ENCODE data around the gene MGAT5B. TPM values are rescaled to one million over a fixed set of nuclear protein-coding genes. Genes with fewer than 3 reads are reported as not detected.

The MGAT5B gene
- total and polyA plus RNA-seq, 3 experiments from 2014 or later, result 0.17 to 0.46 (median 0.40) TPM

- no peak overlapping the region for H3K27ac ChIP-seq (ENCODE audit: low read depth, low read length)
- ChIA-PET CTCF (no interaction called here), POLR2A (no interaction called here)
- DNase-seq, result no peak
- H3K9me3 ChIP-seq (ENCODE audit: low read length), result no peaks in the 10 kb centered on the region
- Mint-ChIP-seq H3K9me3 (no peaks in the 10 kb centered on the region), H3K36me3 (no peaks in the 10 kb centered on the region), H3K4me3 (no peak overlapping the region), H3K4me1 (no peaks in the 10 kb centered on the region), H3K27me3 (peaks cover 14 to 40% of the 10 kb centered on the region in 2 donors), H3K27ac (no peak overlapping the region)
- no peak overlapping the region for H3K4me3 ChIP-seq (ENCODE audit: low read length)
- H3K36me3 ChIP-seq (ENCODE audit: insufficient read depth, low read length), result no peaks in the 10 kb centered on the region
- no peaks in the 10 kb centered on the region for H3K4me1 ChIP-seq (ENCODE audit: insufficient read depth, low read length)
- H3K27me3 ChIP-seq (ENCODE audit: insufficient read depth, low read length, poor library complexity, severe bottlenecking), result peaks cover 8% of the 10 kb centered on the region
Observed at GRCh38 chr17:76912421-76913164, 44.4 kb downstream of the MGAT5B start.

GRCh38 chr17:76914937-76915336 lies 46.7 kb downstream of the MGAT5B start:
- Mint-ChIP-seq H3K27ac (no peak overlapping the region), H3K36me3 (no peaks in the 10 kb centered on the region), H3K4me3 (no peak overlapping the region), H3K9me3 (no peaks in the 10 kb centered on the region), H3K4me1 (no peaks in the 10 kb centered on the region), H3K27me3 (peaks cover 14 to 30% of the 10 kb centered on the region in 2 donors)
- no peaks in the 10 kb centered on the region for H3K4me1 ChIP-seq (ENCODE audit: insufficient read depth, low read length)
- DNase-seq, result no peak
- ChIA-PET POLR2A (no interaction called here), CTCF (no interaction called here)
- no peak overlapping the region for H3K4me3 ChIP-seq (ENCODE audit: low read length)
- no peak overlapping the region for H3K27ac ChIP-seq (ENCODE audit: low read depth, low read length)
- no peaks in the 10 kb centered on the region for H3K36me3 ChIP-seq (ENCODE audit: insufficient read depth, low read length)
- H3K27me3 ChIP-seq (ENCODE audit: insufficient read depth, low read length, poor library complexity, severe bottlenecking), result peaks cover 8% of the 10 kb centered on the region
- no peaks in the 10 kb centered on the region for H3K9me3 ChIP-seq (ENCODE audit: low read length)

GRCh38 chr17:76915840-76916510 lies 47.8 kb downstream of the MGAT5B start:
- no peaks in the 10 kb centered on the region for H3K9me3 Mint-ChIP-seq
- no peak overlapping the region for H3K27ac Mint-ChIP-seq
- POLR2A ChIA-PET, result no interaction called here
- no peaks in the 10 kb centered on the region for H3K4me1 ChIP-seq (ENCODE audit: insufficient read depth, low read length)
- DNase-seq, result no peak
- H3K4me3 ChIP-seq (ENCODE audit: low read length), result no peak overlapping the region
- H3K36me3 Mint-ChIP-seq, result no peaks in the 10 kb centered on the region
- no peaks in the 10 kb centered on the region for H3K36me3 ChIP-seq (ENCODE audit: insufficient read depth, low read length)
- no peaks in the 10 kb centered on the region for H3K9me3 ChIP-seq (ENCODE audit: low read length)
- no peak overlapping the region for H3K4me3 Mint-ChIP-seq
- peaks cover 5% of the 10 kb centered on the region for H3K27me3 ChIP-seq (ENCODE audit: insufficient read depth, low read length, poor library complexity, severe bottlenecking)
- no peak overlapping the region for H3K27ac ChIP-seq (ENCODE audit: low read depth, low read length)
- CTCF ChIA-PET, result no interaction called here
- peaks cover 14 to 35% of the 10 kb centered on the region in 2 donors for H3K27me3 Mint-ChIP-seq
- H3K4me1 Mint-ChIP-seq, result no peaks in the 10 kb centered on the region

- H3K4me1 ChIP-seq (ENCODE audit: insufficient read depth, low read length), result no peaks in the 10 kb centered on the region
- no peaks in the 10 kb centered on the region for H3K9me3 ChIP-seq (ENCODE audit: low read length)
- H3K36me3 Mint-ChIP-seq, result no peaks in the 10 kb centered on the region
- peaks cover 5% of the 10 kb centered on the region for H3K27me3 ChIP-seq (ENCODE audit: insufficient read depth, low read length, poor library complexity, severe bottlenecking)
- no peaks in the 10 kb centered on the region for H3K9me3 Mint-ChIP-seq
- no peak overlapping the region for H3K4me3 Mint-ChIP-seq
- no peak overlapping the region for H3K4me3 ChIP-seq (ENCODE audit: low read length)
- H3K27me3 Mint-ChIP-seq, result peaks cover 16 to 38% of the 10 kb centered on the region in 2 donors
- no peak overlapping the region for H3K27ac ChIP-seq (ENCODE audit: low read depth, low read length)
- no peaks in the 10 kb centered on the region for H3K36me3 ChIP-seq (ENCODE audit: insufficient read depth, low read length)
- H3K4me1 Mint-ChIP-seq, result no peaks in the 10 kb centered on the region
- ChIA-PET CTCF (interaction anchor here (1.5 kb wide), 1 partner anchor 138 kb away, joined by 3 read pairs; no protein-coding TSS in a partner anchor), POLR2A (no interaction called here)
- no peak for DNase-seq
- no peak overlapping the region for H3K27ac Mint-ChIP-seq
Observed at GRCh38 chr17:76917829-76918228, 49.6 kb downstream of the MGAT5B start.

GRCh38 chr17:76918811-76919210 lies 50.6 kb downstream of the MGAT5B start:
- H3K27ac Mint-ChIP-seq, result no peak overlapping the region
- no peaks in the 10 kb centered on the region for H3K36me3 Mint-ChIP-seq
- H3K9me3 Mint-ChIP-seq, result no peaks in the 10 kb centered on the region
- peaks cover 11 to 33% of the 10 kb centered on the region in 2 donors for H3K27me3 Mint-ChIP-seq
- peaks cover 5% of the 10 kb centered on the region for H3K27me3 ChIP-seq (ENCODE audit: insufficient read depth, low read length, poor library complexity, severe bottlenecking)
- no peaks in the 10 kb centered on the region for H3K4me1 ChIP-seq (ENCODE audit: insufficient read depth, low read length)
- H3K9me3 ChIP-seq (ENCODE audit: low read length), result no peaks in the 10 kb centered on the region
- H3K4me1 Mint-ChIP-seq, result no peaks in the 10 kb centered on the region
- DNase-seq, result no peak
- no peak overlapping the region for H3K27ac ChIP-seq (ENCODE audit: low read depth, low read length)
- H3K4me3 ChIP-seq (ENCODE audit: low read length), result no peak overlapping the region
- ChIA-PET POLR2A (no interaction called here), CTCF (interaction anchor here (1.2 to 1.5 kb wide), 2 partner anchors 51 to 137 kb away, joined by 3 read pairs; partner anchors contain the start of gene MGAT5B)
- no peaks in the 10 kb centered on the region for H3K36me3 ChIP-seq (ENCODE audit: insufficient read depth, low read length)
- H3K4me3 Mint-ChIP-seq, result no peak overlapping the region

- Histone ChIP-seq H3K36me3 (ENCODE audit: insufficient read depth, low read length) (no peaks in the 10 kb centered on the region), H3K4me1 (ENCODE audit: insufficient read depth, low read length) (no peaks in the 10 kb centered on the region), H3K4me3 (ENCODE audit: low read length) (no peak overlapping the region), H3K9me3 (ENCODE audit: low read length) (no peaks in the 10 kb centered on the region), H3K27me3 (ENCODE audit: insufficient read depth, low read length, poor library complexity, severe bottlenecking) (peaks cover 5% of the 10 kb centered on the region), H3K27ac (ENCODE audit: low read depth, low read length) (no peak overlapping the region)
- Mint-ChIP-seq H3K4me3 (no peak overlapping the region), H3K27ac (peak overlapping the region in 1 of 8 donors; percentile 60), H3K27me3 (peaks cover 3 to 30% of the 10 kb centered on the region in 2 donors), H3K36me3 (no peaks in the 10 kb centered on the region), H3K9me3 (no peaks in the 10 kb centered on the region), H3K4me1 (no peaks in the 10 kb centered on the region)
- DNase-seq, result no peak
- POLR2A ChIA-PET, result no interaction called here
- CTCF ChIA-PET, result no interaction called here
Observed at GRCh38 chr17:76920364-76921139, 52.3 kb downstream of the MGAT5B start.

GRCh38 chr17:76921340-76922036 lies 53.3 kb downstream of the MGAT5B start:
- Mint-ChIP-seq H3K9me3 (no peaks in the 10 kb centered on the region), H3K36me3 (no peaks in the 10 kb centered on the region), H3K27ac (peak overlapping the region in 1 of 8 donors; percentile 50), H3K27me3 (peaks cover 3 to 24% of the 10 kb centered on the region in 2 donors), H3K4me1 (no peaks in the 10 kb centered on the region), H3K4me3 (no peak overlapping the region)
- DNase-seq, result no peak
- Histone ChIP-seq H3K27ac (ENCODE audit: low read depth, low read length) (no peak overlapping the region), H3K9me3 (ENCODE audit: low read length) (no peaks in the 10 kb centered on the region), H3K4me3 (ENCODE audit: low read length) (no peak overlapping the region), H3K4me1 (ENCODE audit: insufficient read depth, low read length) (no peaks in the 10 kb centered on the region), H3K27me3 (ENCODE audit: insufficient read depth, low read length, poor library complexity, severe bottlenecking) (peaks cover 5% of the 10 kb centered on the region), H3K36me3 (ENCODE audit: insufficient read depth, low read length) (no peaks in the 10 kb centered on the region)
- ChIA-PET POLR2A (no interaction called here), CTCF (interaction anchor here (1.8 kb wide), 1 partner anchor 135 kb away, joined by 7 read pairs; no protein-coding TSS in a partner anchor)
